Adipocyte (in vitro differentiated cells): ENCODE measurements around the gene CHD1L.

Source experiments
- DNase-seq: peaks from one replicate; pipeline ENCODE4 v3.0.0-alpha.2; 2015; ENCODE audit warnings: low read depth
- H3K27me3 ChIP-seq: replicated peaks from 2 replicates; pipeline ENCODE4 v1.7.0; 2013; ENCODE audit warnings: mild to moderate bottlenecking, low read length, moderate library complexity; ENCODE audit not compliant: control insufficient read depth, insufficient read depth
- H3K36me3 ChIP-seq: 2 replicates; pipeline ENCODE4 v1.7.0; 2013; ENCODE audit warnings: low read length, mild to moderate bottlenecking, moderate library complexity; ENCODE audit not compliant: control insufficient read depth, insufficient read depth, severe bottlenecking
- H3K4me1 ChIP-seq: 2 replicates; pipeline ENCODE4 v1.7.0; 2013; ENCODE audit warnings: mild to moderate bottlenecking, low read length, moderate library complexity; ENCODE audit not compliant: control insufficient read depth, insufficient read depth
- H3K4me3 ChIP-seq: 2 replicates; pipeline ENCODE4 v1.7.0; 2013; ENCODE audit warnings: mild to moderate bottlenecking, low read length, moderate library complexity
- H3K9ac ChIP-seq: 2 replicates; pipeline ENCODE4 v1.7.0; 2013; ENCODE audit warnings: mild to moderate bottlenecking, low read length, moderate library complexity
- H3K9me3 ChIP-seq: 2 replicates; pipeline ENCODE4 v1.7.0; 2013; ENCODE audit warnings: mild to moderate bottlenecking, low read length, moderate library complexity; ENCODE audit not compliant: control insufficient read depth

Gene CHD1L

DNA sequence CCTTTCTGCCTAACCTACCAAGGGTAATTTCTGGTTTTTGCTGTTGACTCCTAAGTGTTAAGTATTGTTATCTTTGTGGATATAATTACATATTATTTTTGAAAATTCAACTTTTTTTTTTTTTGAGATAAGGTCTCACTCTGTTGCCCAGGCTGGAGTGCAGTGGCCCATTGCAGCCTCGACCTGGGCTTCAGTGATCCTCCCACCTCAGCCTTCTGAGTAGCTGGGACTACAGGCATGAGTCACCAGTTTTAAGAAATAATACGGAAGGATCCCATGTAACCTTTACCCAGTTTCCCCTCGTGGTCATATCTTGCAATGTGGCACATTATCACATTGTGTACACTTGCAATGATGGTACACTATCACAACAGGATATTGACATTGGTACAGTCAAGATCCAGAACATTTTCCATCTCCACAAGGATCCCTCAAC is 3.1 kb downstream of the CHD1L start:
- no peak for DNase-seq

DNA sequence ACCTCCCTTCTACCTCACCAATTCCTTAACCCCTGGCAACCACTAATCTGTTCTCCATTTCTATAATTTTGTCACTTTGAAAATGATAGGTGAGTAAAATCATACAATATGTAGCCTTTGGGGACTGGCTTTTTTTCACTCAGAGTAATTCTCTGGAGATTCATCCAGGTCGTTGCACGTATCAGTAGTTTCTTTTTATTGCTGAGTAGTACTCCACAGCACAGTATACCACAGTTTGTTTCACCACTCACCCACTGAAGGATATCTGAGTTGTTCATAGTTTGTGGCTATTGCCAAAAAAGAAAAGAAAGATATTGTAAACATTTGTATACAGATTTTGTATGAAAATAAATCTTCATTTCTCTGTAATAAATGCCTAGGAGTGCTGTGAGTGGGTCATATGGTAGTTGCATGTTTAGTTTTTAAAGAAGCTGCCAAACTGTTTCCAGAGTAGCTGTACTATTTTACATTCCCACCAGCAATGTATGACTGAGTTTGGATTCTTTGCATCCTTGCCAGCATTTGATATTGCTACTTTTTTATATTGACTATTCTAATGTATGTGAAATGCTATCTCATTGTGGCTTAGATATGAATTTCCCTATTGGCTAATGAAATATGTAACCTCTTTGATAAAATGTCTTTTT is 3.7 kb downstream of the CHD1L start:
- H3K9ac ChIP-seq, result no peak overlapping the region
- no peaks in the 10 kb centered on the region for H3K36me3 ChIP-seq
- peaks cover 36% of the 10 kb centered on the region for H3K4me1 ChIP-seq
- H3K27me3 ChIP-seq, result no peaks in the 10 kb centered on the region
- H3K4me3 ChIP-seq, result no peak overlapping the region
- H3K9me3 ChIP-seq, result no peaks in the 10 kb centered on the region
- DNase-seq, result no peak

More for the DNA sequence above, 3.1 kb downstream of the CHD1L start:
- Histone ChIP-seq H3K9me3 (no peaks in the 10 kb centered on the region), H3K4me3 (no peak overlapping the region), H3K36me3 (no peaks in the 10 kb centered on the region), H3K27me3 (no peaks in the 10 kb centered on the region), H3K4me1 (peaks cover 36% of the 10 kb centered on the region), H3K9ac (no peak overlapping the region)

DNA sequence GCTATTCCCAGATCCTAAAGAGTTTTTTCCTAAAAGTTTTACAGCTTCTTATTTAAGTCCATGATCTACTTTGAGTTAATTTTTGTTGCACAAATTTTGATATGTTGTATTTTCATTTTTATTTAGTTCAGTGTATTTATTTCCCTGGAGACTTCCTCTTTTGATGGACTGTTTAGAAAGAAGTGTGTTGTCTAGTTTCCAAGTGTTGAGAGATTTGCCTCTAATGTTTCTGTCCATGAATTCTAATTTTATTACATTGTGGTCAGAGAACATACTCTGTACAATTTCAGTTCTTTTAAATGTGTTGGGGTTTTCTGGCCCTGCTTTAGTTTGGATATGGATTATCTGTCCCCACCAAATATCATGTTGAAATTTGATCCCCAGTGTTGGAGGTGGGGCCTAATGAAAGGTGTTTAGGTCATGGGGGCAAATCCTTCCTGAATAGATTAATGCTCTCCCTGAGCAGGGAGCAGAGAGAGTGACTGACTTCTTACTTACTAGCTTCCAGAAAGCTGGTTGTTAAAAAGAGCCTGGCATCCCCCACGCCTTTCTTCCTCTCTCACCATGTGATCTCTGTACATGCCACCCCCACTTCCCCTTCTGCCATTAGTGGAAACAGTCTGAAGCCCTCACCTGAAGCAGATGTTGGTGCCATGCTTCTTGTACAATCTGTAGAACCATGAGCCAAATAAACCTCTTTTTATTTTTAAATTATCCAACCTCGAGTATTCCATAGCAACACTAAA is 4.6 kb downstream of the CHD1L start:
- H3K27me3 ChIP-seq, result no peaks in the 10 kb centered on the region
- no peak overlapping the region for H3K4me3 ChIP-seq
- peaks cover 33% of the 10 kb centered on the region for H3K4me1 ChIP-seq
- DNase-seq, result no peak
- H3K9me3 ChIP-seq, result no peaks in the 10 kb centered on the region
- no peak overlapping the region for H3K9ac ChIP-seq
- H3K36me3 ChIP-seq, result no peaks in the 10 kb centered on the region

DNA sequence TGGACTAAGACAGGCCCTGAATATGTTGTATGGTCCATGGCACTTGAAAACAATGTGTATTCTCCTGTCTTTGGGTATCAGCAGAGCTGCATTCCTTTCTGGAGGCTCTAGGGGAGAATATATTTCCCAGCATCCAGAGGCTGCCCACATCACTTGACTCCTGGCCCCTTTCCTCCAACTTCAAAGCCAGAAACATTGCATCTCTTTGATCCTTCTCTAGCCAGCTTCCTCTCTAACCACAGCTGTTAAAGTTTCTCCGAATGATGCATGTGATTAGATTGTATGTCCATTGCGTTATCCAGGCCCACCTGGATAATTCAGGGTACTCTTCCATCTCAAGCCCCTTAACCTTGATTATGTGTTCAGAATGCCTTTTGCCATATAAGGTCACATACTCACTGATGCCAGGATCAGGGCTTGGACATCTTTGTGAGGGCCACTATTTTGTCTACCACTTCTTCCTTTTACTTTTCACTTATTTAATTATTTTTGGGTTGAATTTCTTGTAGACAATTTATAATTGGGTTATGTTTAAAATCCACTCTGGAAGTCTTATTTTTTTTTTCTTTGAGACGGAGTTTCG is 5.3 kb downstream of the CHD1L start:
- Histone ChIP-seq H3K9me3 (no peaks in the 10 kb centered on the region), H3K27me3 (no peaks in the 10 kb centered on the region), H3K4me1 (peaks cover 32% of the 10 kb centered on the region), H3K9ac (no peak overlapping the region), H3K4me3 (no peak overlapping the region), H3K36me3 (no peaks in the 10 kb centered on the region)
- no peak for DNase-seq

DNA sequence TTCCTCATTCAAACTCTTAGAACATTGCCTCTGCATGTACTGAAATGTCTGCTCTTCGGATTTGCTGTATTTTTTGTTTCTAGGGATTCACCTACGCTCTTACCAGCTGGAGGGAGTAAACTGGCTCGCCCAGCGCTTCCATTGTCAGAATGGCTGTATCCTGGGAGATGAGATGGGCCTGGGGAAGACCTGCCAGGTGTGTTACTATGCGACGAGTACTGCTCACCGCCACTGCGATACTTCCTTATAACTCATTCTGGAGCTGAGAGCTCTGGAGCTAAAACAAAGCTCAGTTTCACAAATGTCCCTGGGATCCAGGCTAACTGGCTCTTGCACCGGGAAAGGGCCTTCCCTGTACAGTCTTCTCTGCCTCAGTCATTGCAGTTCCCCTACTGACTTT is 10.1 kb downstream of the CHD1L start:
- Histone ChIP-seq H3K27me3 (no peaks in the 10 kb centered on the region), H3K4me1 (peaks cover 2% of the 10 kb centered on the region), H3K4me3 (no peak overlapping the region), H3K9me3 (no peaks in the 10 kb centered on the region), H3K9ac (no peak overlapping the region), H3K36me3 (peaks cover 11% of the 10 kb centered on the region)
- no peak for DNase-seq

DNA sequence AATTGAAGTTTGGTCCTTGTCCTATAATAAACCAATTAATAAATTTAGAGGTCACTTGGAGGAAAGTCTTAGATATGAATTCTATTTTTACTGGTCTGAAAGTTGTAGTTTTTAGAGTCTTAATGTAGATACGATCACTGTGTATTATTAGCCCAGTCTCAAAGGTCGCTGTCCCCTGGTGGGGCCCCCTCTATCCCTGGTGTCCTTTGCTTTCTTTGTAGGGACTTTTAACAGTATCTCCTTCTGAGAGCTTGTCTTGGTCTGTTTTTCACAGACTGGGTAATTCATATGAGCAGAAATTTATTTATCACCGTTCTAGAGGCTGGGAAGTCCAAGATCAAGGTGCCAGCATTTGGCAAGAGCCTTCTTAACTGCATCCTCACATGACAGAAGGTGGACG is 18.5 kb downstream of the CHD1L start:
- Histone ChIP-seq H3K9ac (no peak overlapping the region), H3K36me3 (peaks cover 33% of the 10 kb centered on the region), H3K9me3 (no peaks in the 10 kb centered on the region), H3K4me3 (no peak overlapping the region), H3K4me1 (peaks cover 29% of the 10 kb centered on the region), H3K27me3 (no peaks in the 10 kb centered on the region)
- no peak for DNase-seq

DNA sequence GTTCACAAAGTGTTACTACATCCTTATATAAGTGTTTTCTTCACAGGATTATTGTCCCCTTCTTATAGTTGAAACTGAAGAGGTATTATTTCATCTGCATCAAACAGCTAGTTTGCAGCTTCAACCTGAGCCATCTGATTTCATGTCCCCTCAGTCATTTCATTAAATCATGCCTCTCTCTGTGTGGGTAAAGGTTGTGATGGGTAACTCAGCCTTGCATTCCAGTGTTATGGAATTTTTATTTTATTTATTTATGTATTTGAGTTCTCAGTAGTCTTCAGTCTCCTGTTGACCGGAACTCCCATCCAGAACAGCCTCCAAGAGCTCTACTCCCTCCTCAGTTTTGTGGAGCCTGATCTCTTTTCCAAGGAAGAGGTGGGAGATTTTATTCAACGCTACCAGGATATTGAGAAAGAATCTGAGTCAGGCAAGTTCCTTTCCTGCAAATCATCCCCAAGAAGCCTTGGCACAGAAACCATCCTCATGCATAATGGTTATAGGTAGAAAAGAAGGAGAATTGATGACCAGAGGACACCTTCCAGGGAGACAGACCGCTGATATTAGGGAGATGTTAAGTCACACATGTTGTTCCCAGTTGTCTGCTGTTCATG is 21.8 kb downstream of the CHD1L start:
- Histone ChIP-seq H3K9ac (no peak overlapping the region), H3K36me3 (peaks cover 59% of the 10 kb centered on the region), H3K27me3 (no peaks in the 10 kb centered on the region), H3K9me3 (no peaks in the 10 kb centered on the region), H3K4me1 (peaks cover 23% of the 10 kb centered on the region), H3K4me3 (no peak overlapping the region)
- DNase-seq, result peak; percentile 64

DNA sequence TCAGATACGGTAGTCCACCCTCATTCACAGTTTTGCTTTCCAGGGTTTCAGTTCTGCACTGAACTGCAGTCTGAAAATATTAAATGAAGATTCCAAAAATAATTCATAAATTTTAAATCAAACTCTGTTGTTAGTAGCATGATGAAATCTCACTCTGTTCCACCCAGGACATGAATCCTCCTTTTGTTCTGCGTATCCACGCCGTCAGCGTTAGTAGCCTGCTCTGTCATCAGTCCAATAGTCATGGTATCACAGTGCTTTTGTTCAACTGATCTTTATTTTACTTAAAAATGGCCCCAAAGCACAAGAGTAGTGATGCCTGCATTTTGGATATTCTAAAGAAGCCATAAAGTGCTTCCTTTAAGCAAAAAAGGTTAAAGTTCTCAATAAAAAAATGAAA is 23.9 kb downstream of the CHD1L start:
- H3K4me1 ChIP-seq, result peaks cover 15% of the 10 kb centered on the region
- H3K27me3 ChIP-seq, result no peaks in the 10 kb centered on the region
- H3K9ac ChIP-seq, result no peak overlapping the region
- H3K9me3 ChIP-seq, result no peaks in the 10 kb centered on the region
- H3K4me3 ChIP-seq, result no peak overlapping the region
- DNase-seq, result no peak
- H3K36me3 ChIP-seq, result peaks cover 50% of the 10 kb centered on the region

DNA sequence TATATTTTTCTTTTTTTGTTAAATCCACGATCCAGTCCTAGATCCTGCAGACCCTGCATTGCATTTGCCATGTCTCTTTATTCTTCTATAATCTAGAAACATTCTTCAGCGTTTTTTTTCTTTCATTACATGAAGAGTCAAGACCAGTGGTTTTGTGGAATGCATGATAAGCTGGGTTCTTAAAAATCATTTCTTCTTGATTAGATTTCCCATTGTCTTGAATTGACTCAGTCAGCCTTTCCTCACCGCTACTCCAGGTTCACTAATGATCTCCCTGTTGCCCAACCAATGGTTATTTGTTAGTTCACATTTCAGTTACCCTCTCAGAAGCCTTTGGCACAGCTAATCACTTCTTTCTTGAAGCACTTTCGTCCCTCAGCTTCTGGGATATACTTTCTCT is 25.2 kb downstream of the CHD1L start:
- Histone ChIP-seq H3K9me3 (no peaks in the 10 kb centered on the region), H3K27me3 (no peaks in the 10 kb centered on the region), H3K4me1 (peaks cover 22% of the 10 kb centered on the region), H3K36me3 (peaks cover 58% of the 10 kb centered on the region), H3K9ac (no peak overlapping the region), H3K4me3 (no peak overlapping the region)
- no peak for DNase-seq

DNA sequence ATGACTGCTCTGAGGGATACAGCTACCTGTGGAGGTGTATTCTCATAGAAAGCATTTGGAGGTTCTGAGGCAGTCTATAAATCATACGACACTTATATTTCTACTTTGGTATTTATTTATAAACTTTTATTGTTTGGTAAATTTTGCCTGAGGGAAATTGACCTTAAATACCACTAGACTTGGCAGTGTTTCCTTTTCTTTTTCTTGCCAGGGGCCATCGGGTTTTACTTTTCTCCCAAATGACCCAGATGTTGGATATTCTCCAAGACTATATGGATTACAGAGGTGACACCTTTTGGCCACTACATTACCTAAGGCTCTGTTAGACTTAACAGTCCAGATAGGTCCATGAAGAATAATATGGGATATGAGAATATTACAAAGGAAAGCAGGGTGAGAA is 28.2 kb downstream of the CHD1L start:
- Histone ChIP-seq H3K27me3 (no peaks in the 10 kb centered on the region), H3K9me3 (no peaks in the 10 kb centered on the region), H3K36me3 (peaks cover 63% of the 10 kb centered on the region), H3K4me3 (no peak overlapping the region), H3K4me1 (peaks cover 27% of the 10 kb centered on the region), H3K9ac (no peak overlapping the region)
- DNase-seq, result no peak

DNA sequence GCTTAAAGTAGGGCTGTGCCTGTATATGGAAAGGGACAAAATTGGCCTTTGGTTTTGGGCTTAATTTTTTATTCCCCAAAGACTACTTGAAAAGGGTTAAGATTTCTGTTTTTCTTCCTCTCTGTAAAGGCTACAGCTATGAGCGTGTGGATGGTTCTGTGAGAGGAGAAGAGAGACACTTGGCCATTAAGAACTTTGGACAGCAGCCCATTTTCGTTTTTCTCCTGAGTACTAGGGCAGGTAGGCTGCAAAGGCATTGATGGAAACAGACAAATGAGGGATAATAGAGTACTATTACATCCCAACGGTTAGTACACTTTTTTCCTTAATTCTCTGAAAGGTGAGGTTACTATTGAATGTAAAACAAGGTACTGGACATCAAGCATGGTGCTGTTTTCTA is 29.6 kb downstream of the CHD1L start:
- Histone ChIP-seq H3K9ac (peak overlapping the region; percentile 13), H3K4me3 (no peak overlapping the region), H3K27me3 (no peaks in the 10 kb centered on the region), H3K9me3 (no peaks in the 10 kb centered on the region), H3K4me1 (peaks cover 27% of the 10 kb centered on the region), H3K36me3 (peaks cover 64% of the 10 kb centered on the region)
- no peak for DNase-seq
